Measurements from ENCODE around the gene RBM41. TPM values are rescaled to one million over a fixed set of nuclear protein-coding genes. Genes with fewer than 3 reads are reported as not detected.

RBM41 gene
- total and polyA plus RNA-seq, 7 donors, result 4.8 to 28.2 (median 16.9) TPM

GRCh38 chrX:107050195-107050709, 68.4 kb downstream of the RBM41 start:
- WGBS, 2 donors, result 60 to 76% methylated on average over 6 of the region's 6 CpGs
- H3K27me3 ChIP-seq, result no peaks in the 10 kb centered on the region
- no peaks in the 10 kb centered on the region for H3K4me1 ChIP-seq
- H3K36me3 ChIP-seq, result no peaks in the 10 kb centered on the region
- intact Hi-C loops (cut with DNase I), result no loop called here
- TF ChIP-seq, protein P1, sequence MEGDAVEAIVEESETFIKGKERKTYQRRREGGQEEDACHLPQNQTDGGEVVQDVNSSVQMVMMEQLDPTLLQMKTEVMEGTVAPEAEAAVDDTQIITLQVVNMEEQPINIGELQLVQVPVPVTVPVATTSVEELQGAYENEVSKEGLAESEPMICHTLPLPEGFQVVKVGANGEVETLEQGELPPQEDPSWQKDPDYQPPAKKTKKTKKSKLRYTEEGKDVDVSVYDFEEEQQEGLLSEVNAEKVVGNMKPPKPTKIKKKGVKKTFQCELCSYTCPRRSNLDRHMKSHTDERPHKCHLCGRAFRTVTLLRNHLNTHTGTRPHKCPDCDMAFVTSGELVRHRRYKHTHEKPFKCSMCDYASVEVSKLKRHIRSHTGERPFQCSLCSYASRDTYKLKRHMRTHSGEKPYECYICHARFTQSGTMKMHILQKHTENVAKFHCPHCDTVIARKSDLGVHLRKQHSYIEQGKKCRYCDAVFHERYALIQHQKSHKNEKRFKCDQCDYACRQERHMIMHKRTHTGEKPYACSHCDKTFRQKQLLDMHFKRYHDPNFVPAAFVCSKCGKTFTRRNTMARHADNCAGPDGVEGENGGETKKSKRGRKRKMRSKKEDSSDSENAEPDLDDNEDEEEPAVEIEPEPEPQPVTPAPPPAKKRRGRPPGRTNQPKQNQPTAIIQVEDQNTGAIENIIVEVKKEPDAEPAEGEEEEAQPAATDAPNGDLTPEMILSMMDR (IDR thresholded peaks at IDR 0.05), result no peak
- TF ChIP-seq POLR2A (IDR thresholded peaks at IDR 0.05) (no peak), POLR2AphosphoS5 (IDR thresholded peaks at IDR 0.05) (no peak), EP300 (IDR thresholded peaks at IDR 0.05) (no peak)
- no peaks in the 10 kb centered on the region for H3K9me3 ChIP-seq
- H3K27ac ChIP-seq, result no peak overlapping the region
- H3K4me3 ChIP-seq, result no peak overlapping the region
- DNase-seq, result no peak

GRCh38 chrX:107047622-107048021, 71.0 kb downstream of the RBM41 start:
- no peak for DNase-seq
- TF ChIP-seq EP300 (IDR thresholded peaks at IDR 0.05) (no peak), POLR2AphosphoS5 (IDR thresholded peaks at IDR 0.05) (no peak), POLR2A (IDR thresholded peaks at IDR 0.05) (no peak)
- TF ChIP-seq, protein P1 (IDR thresholded peaks at IDR 0.05), result no peak
- H3K4me1 ChIP-seq, result no peaks in the 10 kb centered on the region
- WGBS, 2 donors, result 79 to 84% methylated on average over 1 of the region's 1 CpG
- H3K27me3 ChIP-seq, result no peaks in the 10 kb centered on the region
- H3K9me3 ChIP-seq, result no peaks in the 10 kb centered on the region
- H3K27ac ChIP-seq, result no peak overlapping the region
- H3K36me3 ChIP-seq, result no peaks in the 10 kb centered on the region
- intact Hi-C loops (cut with DNase I), result no loop called here
- H3K4me3 ChIP-seq, result no peak overlapping the region

DNA sequence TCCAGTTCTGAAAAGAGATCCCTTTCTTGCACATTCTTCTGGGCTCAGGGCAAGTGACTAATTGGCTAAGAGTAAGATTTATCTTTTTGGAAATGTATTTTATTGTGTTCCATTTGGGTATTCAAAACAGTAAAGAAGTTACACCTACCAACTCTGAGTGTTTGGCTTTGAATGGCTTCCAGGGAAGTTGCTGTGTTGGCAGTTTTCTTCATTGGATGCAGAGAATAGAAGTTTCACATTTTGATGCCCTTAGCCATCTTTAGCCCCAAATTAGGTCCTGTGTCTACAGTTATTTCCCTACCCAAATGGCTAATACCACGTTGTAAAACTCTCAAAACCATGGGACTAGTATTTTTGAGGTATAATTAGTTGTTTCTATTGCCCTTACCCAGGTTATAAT, 88.9 kb downstream of the RBM41 start:
- no peaks in the 10 kb centered on the region for H3K36me3 ChIP-seq
- intact Hi-C loops (cut with DNase I), result no loop called here
- no peaks in the 10 kb centered on the region for H3K4me1 ChIP-seq
- H3K27ac ChIP-seq, result no peak overlapping the region
- H3K27me3 ChIP-seq, result no peaks in the 10 kb centered on the region
- no peak for DNase-seq
- WGBS, 2 donors, result 50 to 69% methylated on average over 1 of the region's 1 CpG
- TF ChIP-seq POLR2AphosphoS5 (IDR thresholded peaks at IDR 0.05) (no peak), EP300 (IDR thresholded peaks at IDR 0.05) (no peak), POLR2A (IDR thresholded peaks at IDR 0.05) (no peak)
- TF ChIP-seq, protein P1 (IDR thresholded peaks at IDR 0.05), result no peak
- no peaks in the 10 kb centered on the region for H3K9me3 ChIP-seq
- no peak overlapping the region for H3K4me3 ChIP-seq

DNA sequence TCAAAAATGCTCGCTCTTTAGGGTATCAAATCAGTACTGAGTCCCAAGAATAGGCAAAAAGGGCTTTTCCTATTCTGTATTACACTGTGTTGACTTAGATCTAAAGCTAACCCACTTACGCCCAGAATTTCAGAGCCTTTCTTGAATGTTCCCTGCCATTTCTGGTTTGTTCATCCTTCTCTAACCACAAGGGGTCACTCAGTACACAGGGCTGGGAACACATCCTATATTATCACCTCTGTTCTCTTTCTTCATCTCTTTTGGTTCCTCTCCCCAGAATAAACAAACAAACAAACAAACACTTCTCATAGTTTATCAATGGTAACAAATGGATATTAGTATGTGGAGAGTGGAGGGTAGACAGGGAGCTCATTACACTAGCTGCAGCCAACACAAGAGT, 93.1 kb downstream of the RBM41 start:
- 22% methylated on average over 2 of the region's 2 CpGs for WGBS, 2 donors
- TF ChIP-seq POLR2AphosphoS5 (IDR thresholded peaks at IDR 0.05) (no peak), EP300 (IDR thresholded peaks at IDR 0.05) (no peak), POLR2A (IDR thresholded peaks at IDR 0.05) (no peak)
- TF ChIP-seq, protein P1 (IDR thresholded peaks at IDR 0.05), result peak in 2 of 4 experiments; percentile 16 to 18
- H3K36me3 ChIP-seq, result no peaks in the 10 kb centered on the region
- no peaks in the 10 kb centered on the region for H3K4me1 ChIP-seq
- H3K4me3 ChIP-seq, result no peak overlapping the region
- DNase-seq, result no peak
- H3K9me3 ChIP-seq, result no peaks in the 10 kb centered on the region
- no peak overlapping the region for H3K27ac ChIP-seq
- intact Hi-C loops (cut with DNase I), result no loop called here
- H3K27me3 ChIP-seq, result no peaks in the 10 kb centered on the region

GRCh38 chrX:107014936-107015335, 103.7 kb downstream of the RBM41 start:
- H3K27ac ChIP-seq, result no peak overlapping the region
- H3K9me3 ChIP-seq, result no peaks in the 10 kb centered on the region
- intact Hi-C loops (cut with DNase I), result no loop called here
- H3K27me3 ChIP-seq, result no peaks in the 10 kb centered on the region
- TF ChIP-seq POLR2A (IDR thresholded peaks at IDR 0.05) (no peak), POLR2AphosphoS5 (IDR thresholded peaks at IDR 0.05) (no peak), EP300 (IDR thresholded peaks at IDR 0.05) (no peak)
- TF ChIP-seq, protein P1 (IDR thresholded peaks at IDR 0.05), result no peak
- H3K4me3 ChIP-seq, result no peak overlapping the region
- no peaks in the 10 kb centered on the region for H3K36me3 ChIP-seq
- WGBS, 2 donors, result 51 to 52% methylated on average over 1 of the region's 1 CpG
- DNase-seq, result no peak
- H3K4me1 ChIP-seq, result no peaks in the 10 kb centered on the region

Measured in sigmoid colon (tissue), 7 donors.